DOHH2 (cell line): ENCODE results near the gene TCEAL6.

Experiments
- CTCF ChIP-seq: fragments of 200-600 bp; sonication (generic); IDR thresholded peaks from one replicate; pipeline ENCODE4 v1.5.1; 2014; ENCODE audit warnings: antibody characterized with exemption, mild to moderate bottlenecking, low read depth, low read length; ENCODE audit not compliant: poor library complexity, severe bottlenecking
- EZH2phosphoT487 ChIP-seq: fragments of 200-600 bp; sonication (generic); IDR thresholded peaks from 2 replicates; pipeline ENCODE4 v1.6.1; 2017; ENCODE audit warnings: borderline replicate concordance, mild to moderate bottlenecking, antibody characterized with exemption, low read length, moderate library complexity, mixed read lengths

GRCh38 chrX:102154218-102154860 is 12.1 kb upstream of the TCEAL6 start:
- TF ChIP-seq CTCF: peak; percentile 27
- TF ChIP-seq EZH2phosphoT487: no peak
